ENCODE results near the gene PCSK2. TPM values are rescaled to one million over a fixed set of nuclear protein-coding genes. Genes with fewer than 3 reads are reported as not detected.

The PCSK2 gene
- total RNA-seq, 1 donor from 2014 or later = 11.5 TPM

GRCh38 chr20:17326096-17326495, 99.3 kb downstream of the PCSK2 start:
- Mint-ChIP-seq H3K27me3 (peaks cover 41% of the 10 kb centered on the region), H3K4me3 (ENCODE audit: low read depth) (no peak overlapping the region), H3K9me3 (ENCODE audit: low read depth) (peaks cover 3% of the 10 kb centered on the region), H3K36me3 (ENCODE audit: insufficient read depth) (no peaks in the 10 kb centered on the region), H3K27ac (no peak overlapping the region), H3K4me1 (ENCODE audit: low read depth) (peaks cover 27% of the 10 kb centered on the region)
- DNase-seq (ENCODE audit: low spot score, unreplicated experiment) = no peak
- no peak for TF ChIP-seq CTCF (IDR thresholded peaks at IDR 0.05; ENCODE audit: unreplicated experiment)

GRCh38 chr20:17327185-17328148, 100.6 kb downstream of the PCSK2 start:
- H3K4me3 Mint-ChIP-seq (ENCODE audit: low read depth) = no peak overlapping the region
- no peak overlapping the region for H3K27ac Mint-ChIP-seq
- DNase-seq (ENCODE audit: low spot score, unreplicated experiment) = no peak
- no peaks in the 10 kb centered on the region for H3K36me3 Mint-ChIP-seq (ENCODE audit: insufficient read depth)
- peaks cover 16% of the 10 kb centered on the region for H3K4me1 Mint-ChIP-seq (ENCODE audit: low read depth)
- TF ChIP-seq CTCF (IDR thresholded peaks at IDR 0.05; ENCODE audit: unreplicated experiment) = no peak
- H3K27me3 Mint-ChIP-seq = peaks cover 50% of the 10 kb centered on the region
- H3K9me3 Mint-ChIP-seq (ENCODE audit: low read depth) = peaks cover 3% of the 10 kb centered on the region

- no peak overlapping the region for H3K4me3 Mint-ChIP-seq (ENCODE audit: low read depth)
- no peak for DNase-seq (ENCODE audit: low spot score, unreplicated experiment)
- no peak for TF ChIP-seq CTCF (IDR thresholded peaks at IDR 0.05; ENCODE audit: unreplicated experiment)
- H3K9me3 Mint-ChIP-seq (ENCODE audit: low read depth) = no peaks in the 10 kb centered on the region
- H3K27me3 Mint-ChIP-seq = peaks cover 42% of the 10 kb centered on the region
- H3K36me3 Mint-ChIP-seq (ENCODE audit: insufficient read depth) = no peaks in the 10 kb centered on the region
- peaks cover 20% of the 10 kb centered on the region for H3K4me1 Mint-ChIP-seq (ENCODE audit: low read depth)
- H3K27ac Mint-ChIP-seq = no peak overlapping the region
Observed at GRCh38 chr20:17334932-17335331, 108.1 kb downstream of the PCSK2 start.

GRCh38 chr20:17339000-17339399, 112.2 kb downstream of the PCSK2 start:
- Mint-ChIP-seq H3K9me3 (ENCODE audit: low read depth) (no peaks in the 10 kb centered on the region), H3K27ac (no peak overlapping the region), H3K4me3 (ENCODE audit: low read depth) (no peak overlapping the region), H3K36me3 (ENCODE audit: insufficient read depth) (no peaks in the 10 kb centered on the region), H3K27me3 (peaks cover 44% of the 10 kb centered on the region), H3K4me1 (ENCODE audit: low read depth) (peaks cover 31% of the 10 kb centered on the region)
- DNase-seq (ENCODE audit: low spot score, unreplicated experiment) = no peak
- no peak for TF ChIP-seq CTCF (IDR thresholded peaks at IDR 0.05; ENCODE audit: unreplicated experiment)

GRCh38 chr20:17343091-17343490, 116.3 kb downstream of the PCSK2 start:
- H3K36me3 Mint-ChIP-seq (ENCODE audit: insufficient read depth) = no peaks in the 10 kb centered on the region
- H3K4me1 Mint-ChIP-seq (ENCODE audit: low read depth) = peaks cover 31% of the 10 kb centered on the region
- H3K27ac Mint-ChIP-seq = no peak overlapping the region
- no peak overlapping the region for H3K4me3 Mint-ChIP-seq (ENCODE audit: low read depth)
- DNase-seq (ENCODE audit: low spot score, unreplicated experiment) = no peak
- H3K27me3 Mint-ChIP-seq = peaks cover 62% of the 10 kb centered on the region
- no peak for TF ChIP-seq CTCF (IDR thresholded peaks at IDR 0.05; ENCODE audit: unreplicated experiment)
- no peaks in the 10 kb centered on the region for H3K9me3 Mint-ChIP-seq (ENCODE audit: low read depth)

All from progenitor cell of endocrine pancreas (in vitro differentiated cells).